ENCODE measurements around the gene AGAP1. TPM values are rescaled to one million over a fixed set of nuclear protein-coding genes. Genes with fewer than 3 reads are reported as not detected.

The AGAP1 gene
- total and polyA plus RNA-seq, 2 donors (not counting 3 experiments of a cell fraction or from before 2014, with no cell fraction given), result 10.2 to 20.9 TPM

- Histone ChIP-seq H3K79me2 (ENCODE audit: control insufficient read depth, insufficient read depth, low read length) (no peaks in the 10 kb centered on the region), H2AFZ (ENCODE audit: low read depth, low read length) (no peak overlapping the region), H3K4me2 (ENCODE audit: insufficient read depth, low read length) (no peak overlapping the region), H4K20me1 (replicated peaks; ENCODE audit: control insufficient read depth, extremely low read depth, insufficient read depth, low read length) (no peaks in the 10 kb centered on the region), H3K9me3 (replicated peaks; ENCODE audit: control insufficient read depth, insufficient read depth, low read length) (no peaks in the 10 kb centered on the region), H3K4me1 (ENCODE audit: control insufficient read depth, extremely low read depth, insufficient read depth, low read length) (no peaks in the 10 kb centered on the region), H3K4me3 (replicated peaks in 1 of 3; ENCODE audit: insufficient read depth in 1 of 3, low read depth in 1 of 3, low read length in 3 of 3) (no peak overlapping the region), H3K27ac (ENCODE audit: insufficient read depth, low read depth, low read length) (no peak overlapping the region), H3K9me1 (replicated peaks; ENCODE audit: control insufficient read depth, extremely low read depth, insufficient read depth, low read length) (no peaks in the 10 kb centered on the region), H3K9ac (replicated peaks; ENCODE audit: extremely low read depth, insufficient read depth, low read length) (no peak overlapping the region), H3K27me3 (ENCODE audit: control insufficient read depth in 2 of 2, insufficient read depth in 2 of 2, low read length in 2 of 2) (no peaks in the 10 kb centered on the region), H3K36me3 (ENCODE audit: control insufficient read depth in 2 of 2, extremely low read depth in 1 of 2, insufficient read depth in 2 of 2, low read length in 2 of 2) (no peaks in the 10 kb centered on the region)
- dilution Hi-C loops (cut with MboI; ENCODE audit: extremely low pct_ligation_motif_present, low sequenced_read_pairs), result no loop called here
- ChIA-PET CTCF (interaction anchor here (0.7 to 1.0 kb wide), 3 partner anchors 12 to 313 kb away, joined by 3 to 4 read pairs (median 3); no protein-coding TSS in a partner anchor), POLR2A (no interaction called here)
- no peak for DNase-seq (ENCODE audit: low read depth, low spot score)
- intact Hi-C loops (cut with micrococcal nuclease), result no loop called here
- no peak for FAIRE-seq
- BruUV-seq (replicated peaks), result no TSS peak
- TF ChIP-seq MYC (IDR thresholded peaks at IDR 0.05; ENCODE audit: low read depth, low read length), result no peak
- no peak for TF ChIP-seq EZH2 (IDR thresholded peaks at IDR 0.05; ENCODE audit: borderline replicate concordance, low read depth, low read length, severe bottlenecking)
- TF ChIP-seq CTCF (IDR thresholded peaks at IDR 0.05; ENCODE audit: extremely low read depth in 1 of 2, insufficient read depth in 1 of 2, low read depth in 1 of 2, low read length in 2 of 2), result no peak
- TF ChIP-seq POLR2A (IDR thresholded peaks at IDR 0.05; ENCODE audit: low read depth, low read length), result no peak
- no peak for TF ChIP-seq FOS (IDR thresholded peaks at IDR 0.05; ENCODE audit: borderline replicate concordance, insufficient read depth, low read length)
- TF ChIP-seq, protein P1, sequence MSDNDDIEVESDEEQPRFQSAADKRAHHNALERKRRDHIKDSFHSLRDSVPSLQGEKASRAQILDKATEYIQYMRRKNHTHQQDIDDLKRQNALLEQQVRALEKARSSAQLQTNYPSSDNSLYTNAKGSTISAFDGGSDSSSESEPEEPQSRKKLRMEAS (IDR thresholded peaks at IDR 0.05; ENCODE audit: insufficient read depth, insufficient read length), result no peak
- TF ChIP-seq GATA2 (IDR thresholded peaks at IDR 0.05; ENCODE audit: insufficient read depth, insufficient read length, low read depth, low read length), result no peak
- no peak for TF ChIP-seq JUN (IDR thresholded peaks at IDR 0.05; ENCODE audit: borderline replicate concordance, insufficient read depth, insufficient read length, low read depth)
Measured at GRCh38 chr2:236092714-236093113, 598.9 kb downstream of the AGAP1 start.

Data from endothelial cell of umbilical vein (primary cell).